Stimulated activated naive CD8-positive, alpha-beta T cell treated with anti-CD3 and anti-CD28 coated beads, Interleukin-15, amount 100 ng/mL, for 72 hours (primary cell): ENCODE measurements around the gene NAA10.

Experiments used
- ATAC-seq: fragments of 150-1000 bp; cut with Tn5 transposase; 2 replicates; pipeline ENCODE4 v1.10.0; 2021; ENCODE audit warnings: mild to moderate bottlenecking, moderate library complexity
- DNase-seq, 2 donors: peaks; one replicate each; pipeline ENCODE4 v3.0.0; 2021 to 2022
- H3K27ac Mint-ChIP-seq, 2 donors: one replicate each; pipeline ENCODE4 v1.8.0; 2022; ENCODE audit warnings: mild to moderate bottlenecking in 2 of 2, mixed read lengths in 2 of 2, moderate library complexity in 2 of 2
- H3K27me3 Mint-ChIP-seq: one replicate; pipeline ENCODE4 v1.8.0; 2022; ENCODE audit warnings: mixed read lengths
- H3K4me1 Mint-ChIP-seq: one replicate; pipeline ENCODE4 v1.8.0; 2022; ENCODE audit warnings: mild to moderate bottlenecking, mixed read lengths
- H3K4me3 Mint-ChIP-seq, 2 donors: one replicate each; pipeline ENCODE4 v1.8.0; 2022; ENCODE audit warnings: mild to moderate bottlenecking in 2 of 2, mixed read lengths in 2 of 2, moderate library complexity in 1 of 2
- H3K9me3 Mint-ChIP-seq, 2 donors: one replicate each; pipeline ENCODE4 v1.8.0; 2022; ENCODE audit warnings: mixed read lengths in 2 of 2

NAA10 gene

DNA sequence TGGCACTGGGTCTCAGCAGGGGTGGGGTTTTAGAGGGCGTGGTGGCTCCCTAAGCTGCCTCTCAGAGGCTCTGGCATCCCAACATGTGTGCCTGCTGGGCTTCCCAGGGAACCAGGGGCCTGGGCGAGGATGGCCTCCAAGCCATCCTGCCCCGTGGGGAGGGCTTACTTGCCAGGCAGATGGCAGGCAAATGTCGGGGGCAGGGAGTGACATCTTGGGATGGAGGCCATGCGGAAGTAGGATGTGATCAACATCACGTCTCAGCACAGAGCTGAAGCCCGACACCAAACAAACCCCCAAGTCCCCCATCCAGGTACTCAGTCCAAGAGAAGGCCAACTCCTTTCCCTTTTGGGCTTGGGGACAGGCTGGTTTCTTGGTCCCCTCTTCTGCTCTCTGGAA lies 53.6 kb downstream of the NAA10 start:
- H3K4me3 Mint-ChIP-seq, result no peak overlapping the region
- no peak for ATAC-seq
- H3K4me1 Mint-ChIP-seq, result peaks cover 38% of the 10 kb centered on the region
- H3K27ac Mint-ChIP-seq, result no peak overlapping the region
- no peak for DNase-seq
- peaks cover 69% of the 10 kb centered on the region for H3K27me3 Mint-ChIP-seq
- H3K9me3 Mint-ChIP-seq, result no peaks in the 10 kb centered on the region

DNA sequence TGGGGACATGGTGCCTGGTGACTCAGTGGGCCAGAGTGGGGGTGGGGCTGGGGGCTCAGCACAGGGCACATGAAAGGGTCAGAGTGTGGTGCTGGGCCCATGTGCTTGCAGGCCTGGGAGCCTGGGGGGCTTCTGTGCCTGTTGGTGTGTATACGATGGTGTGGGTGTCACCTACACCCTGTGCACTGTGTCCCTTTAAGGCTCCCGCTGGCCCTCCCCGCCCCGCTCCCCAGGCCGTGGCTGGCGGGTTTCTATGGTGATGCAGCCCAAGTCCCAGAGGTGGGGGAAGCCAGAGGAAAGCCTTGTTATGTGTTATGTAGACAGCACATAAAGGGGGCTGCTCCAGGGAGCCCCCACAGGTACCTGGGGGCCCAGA lies 54.4 kb downstream of the NAA10 start:
- H3K27me3 Mint-ChIP-seq, result peaks cover 75% of the 10 kb centered on the region
- H3K4me1 Mint-ChIP-seq, result peaks cover 37% of the 10 kb centered on the region
- H3K4me3 Mint-ChIP-seq, result no peak overlapping the region
- no peak overlapping the region for H3K27ac Mint-ChIP-seq
- ATAC-seq (no peak), DNase-seq (no peak)
- H3K9me3 Mint-ChIP-seq, result no peaks in the 10 kb centered on the region

DNA sequence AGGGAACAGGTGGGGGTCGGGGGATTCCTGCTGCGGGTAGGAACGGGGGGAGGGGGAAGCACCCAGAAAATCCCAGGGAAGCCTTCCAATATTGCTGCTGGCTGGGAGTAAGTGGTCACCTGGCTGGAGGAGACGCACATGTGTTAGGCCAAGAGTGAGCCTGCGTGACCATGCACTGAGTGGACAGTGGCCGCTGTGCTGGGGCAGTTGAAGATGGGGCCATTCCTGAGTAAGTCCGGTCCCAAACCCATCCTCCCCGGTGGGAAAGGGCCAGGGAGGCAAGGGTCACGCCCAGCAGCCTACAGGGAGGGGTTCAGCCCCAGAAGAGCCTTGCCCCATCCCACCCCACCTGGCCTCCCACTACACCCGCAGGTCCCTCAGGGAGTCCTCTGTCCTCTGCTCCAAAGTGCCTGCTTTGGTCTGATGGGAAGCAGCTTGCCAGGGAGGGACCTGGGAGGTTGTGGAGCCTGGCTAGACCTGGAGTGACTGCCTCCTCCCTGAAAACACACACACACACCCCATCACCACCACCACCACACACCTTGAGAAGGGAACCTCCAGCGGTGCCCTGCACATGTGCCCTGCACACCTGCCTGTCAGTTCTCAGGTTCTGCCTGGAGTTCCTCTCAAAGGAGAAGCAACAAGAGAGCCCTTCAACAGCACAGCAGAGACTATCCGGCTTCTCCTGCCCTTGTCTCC lies 54.9 kb downstream of the NAA10 start:
- ATAC-seq (no peak), DNase-seq (no peak)
- no peak overlapping the region for H3K4me3 Mint-ChIP-seq
- peaks cover 75% of the 10 kb centered on the region for H3K27me3 Mint-ChIP-seq
- no peaks in the 10 kb centered on the region for H3K9me3 Mint-ChIP-seq
- peaks cover 32% of the 10 kb centered on the region for H3K4me1 Mint-ChIP-seq
- H3K27ac Mint-ChIP-seq, result no peak overlapping the region
